Measurements from ENCODE around the gene CACNA1C. TPM values are rescaled to one million over a fixed set of nuclear protein-coding genes. Genes with fewer than 3 reads are reported as not detected.

Gene CACNA1C
- total RNA-seq, 1 experiment from 2014 or later: 1.1 TPM

DNA sequence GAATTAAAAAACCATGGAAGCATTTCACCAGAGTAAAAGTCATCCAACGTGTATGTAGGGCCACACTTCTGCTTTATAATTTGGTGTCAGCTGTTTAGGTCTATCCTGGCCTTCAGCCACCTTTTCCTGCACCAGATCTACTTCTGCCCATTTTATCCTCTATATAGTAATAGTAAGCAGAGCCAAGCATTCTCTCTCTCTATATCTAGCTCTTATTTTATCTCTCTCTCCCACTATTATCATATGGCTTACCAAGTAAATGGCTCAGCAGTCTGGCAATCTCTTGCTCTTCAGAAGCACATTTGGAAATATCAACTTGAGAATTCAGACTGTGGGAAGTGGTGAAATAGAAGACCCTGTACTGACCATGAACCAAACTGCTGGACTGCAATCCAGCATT is 657.9 kb downstream of the CACNA1C start:
- Histone ChIP-seq H3K14ac (ENCODE audit: insufficient read depth, low read length) (no peak overlapping the region), H3K23ac (ENCODE audit: insufficient read length, low read depth, low read length) (no peak overlapping the region), H3K27me3 (ENCODE audit: insufficient read depth, low read length) (no peaks in the 10 kb centered on the region), H3K79me2 (ENCODE audit: insufficient read depth, low read length) (no peaks in the 10 kb centered on the region), H2BK120ac (ENCODE audit: low read depth, low read length, poor library complexity, severe bottlenecking) (no peak overlapping the region), H2BK20ac (ENCODE audit: low read depth, low read length, poor library complexity, severe bottlenecking) (no peak overlapping the region), H2BK5ac (ENCODE audit: insufficient read length, low read length) (no peak overlapping the region), H3K9me3 (ENCODE audit: control insufficient read depth, low read depth, low read length) (no peaks in the 10 kb centered on the region), H4K91ac (ENCODE audit: insufficient read length, low read depth, low read length) (no peak overlapping the region), H2AFZ (ENCODE audit: low read length) (no peak overlapping the region), H3K4ac (ENCODE audit: low read depth, low read length) (no peak overlapping the region), H3K79me1 (ENCODE audit: insufficient read depth, low read depth, low read length, poor library complexity, severe bottlenecking) (no peaks in the 10 kb centered on the region), H4K20me1 (ENCODE audit: control insufficient read depth, insufficient read depth, insufficient read length) (no peaks in the 10 kb centered on the region), H2BK15ac (ENCODE audit: low read depth, low read length) (no peak overlapping the region), H2AK5ac (ENCODE audit: insufficient read length, low read length) (no peak overlapping the region), H3K9ac (ENCODE audit: extremely low read depth, insufficient read length, low read length) (no peak overlapping the region), H4K5ac (ENCODE audit: insufficient read length, low read depth, low read length) (no peak overlapping the region), H3K18ac (ENCODE audit: insufficient read length, low read depth, low read length) (no peak overlapping the region), H3K56ac (ENCODE audit: insufficient read length, low read depth, low read length) (no peak overlapping the region), H2BK12ac (ENCODE audit: insufficient read length, low read depth, low read length) (no peak overlapping the region), H3K23me2 (ENCODE audit: insufficient read length, low read depth, low read length, poor library complexity, severe bottlenecking) (no peaks in the 10 kb centered on the region), H3T11ph (ENCODE audit: low read length) (no peak overlapping the region), H3K27ac (ENCODE audit: insufficient read length, low read depth, low read length) (no peak overlapping the region), H4K8ac (replicated peaks; ENCODE audit: insufficient read length, low read depth, low read length) (no peak overlapping the region), H3K4me2 (ENCODE audit: insufficient read depth, insufficient read length, low read length) (no peak overlapping the region), H3K4me1 (ENCODE audit: insufficient read depth, low read length) (no peaks in the 10 kb centered on the region)
- Mint-ChIP-seq H3K36me3 (ENCODE audit: insufficient read depth in 1 of 3, low read depth in 3 of 3) (no peaks in the 10 kb centered on the region; a peak in 1 of 7 replicates), H3K27me3 (ENCODE audit: low read depth) (peaks cover 46% of the 10 kb centered on the region), H3K9me3 (peaks cover 6 to 7% of the 10 kb centered on the region in 2 experiments), H3K4me3 (no peak overlapping the region), H3K27ac (no peak overlapping the region), H3K4me1 (no peaks in the 10 kb centered on the region)
- no peak for DNase-seq
- WGBS (ENCODE audit: extremely low coverage, insufficient read length, low lambda C conversion rate): no CpG with 5 or more reads among the region's 1 CpG
- TF ChIP-seq, protein P1, sequence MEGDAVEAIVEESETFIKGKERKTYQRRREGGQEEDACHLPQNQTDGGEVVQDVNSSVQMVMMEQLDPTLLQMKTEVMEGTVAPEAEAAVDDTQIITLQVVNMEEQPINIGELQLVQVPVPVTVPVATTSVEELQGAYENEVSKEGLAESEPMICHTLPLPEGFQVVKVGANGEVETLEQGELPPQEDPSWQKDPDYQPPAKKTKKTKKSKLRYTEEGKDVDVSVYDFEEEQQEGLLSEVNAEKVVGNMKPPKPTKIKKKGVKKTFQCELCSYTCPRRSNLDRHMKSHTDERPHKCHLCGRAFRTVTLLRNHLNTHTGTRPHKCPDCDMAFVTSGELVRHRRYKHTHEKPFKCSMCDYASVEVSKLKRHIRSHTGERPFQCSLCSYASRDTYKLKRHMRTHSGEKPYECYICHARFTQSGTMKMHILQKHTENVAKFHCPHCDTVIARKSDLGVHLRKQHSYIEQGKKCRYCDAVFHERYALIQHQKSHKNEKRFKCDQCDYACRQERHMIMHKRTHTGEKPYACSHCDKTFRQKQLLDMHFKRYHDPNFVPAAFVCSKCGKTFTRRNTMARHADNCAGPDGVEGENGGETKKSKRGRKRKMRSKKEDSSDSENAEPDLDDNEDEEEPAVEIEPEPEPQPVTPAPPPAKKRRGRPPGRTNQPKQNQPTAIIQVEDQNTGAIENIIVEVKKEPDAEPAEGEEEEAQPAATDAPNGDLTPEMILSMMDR (conservative IDR thresholded peaks at IDR 0.05): no peak

Data from H9 (cell line).